Stimulated activated CD4-positive, alpha-beta T cell treated with anti-CD3 and anti-CD28 coated beads, Interleukin-4, amount 100 ng/mL, for 48 hours (primary cell): ENCODE data around the gene IL20.

Experiments used
- DNase-seq, 2 donors: peaks; one replicate each; pipeline ENCODE4 v3.0.0-alpha.2; 2020; ENCODE audit warnings: low read depth in 2 of 2

IL20 gene

GRCh38 chr1:206864939-206865671 is at the start of gene IL20:
TSS of gene IL20 (plus strand) at chr1:206865623. CDS start at chr1:206865853, 230 bp downstream.
- peak; percentile 86 to 97 for DNase-seq

- DNase-seq, result no peak
Measured at GRCh38 chr1:206816390-206817287, 48.8 kb upstream of the IL20 start.

GRCh38 chr1:206821493-206821892 is 43.9 kb upstream of the IL20 start:
- DNase-seq, result no peak

GRCh38 chr1:206823727-206824126 is 41.7 kb upstream of the IL20 start:
- no peak for DNase-seq

- DNase-seq, result no peak
Measured at GRCh38 chr1:206824331-206824730, 41.1 kb upstream of the IL20 start.

- DNase-seq, result no peak
Measured at GRCh38 chr1:206826394-206826793, 39.0 kb upstream of the IL20 start.

GRCh38 chr1:206828061-206828460 is 37.4 kb upstream of the IL20 start:
- no peak for DNase-seq

- no peak for DNase-seq
Measured at GRCh38 chr1:206828765-206829164, 36.7 kb upstream of the IL20 start.

GRCh38 chr1:206829282-206829681 is 36.1 kb upstream of the IL20 start:
- DNase-seq, result no peak

- DNase-seq, result no peak
Measured at GRCh38 chr1:206829875-206830274, 35.5 kb upstream of the IL20 start.

GRCh38 chr1:206831650-206832049 is 33.8 kb upstream of the IL20 start:
- DNase-seq, result no peak

- no peak for DNase-seq
Measured at GRCh38 chr1:206832352-206832880, 33.0 kb upstream of the IL20 start.

- DNase-seq, result no peak
Measured at GRCh38 chr1:206833106-206833680, 32.2 kb upstream of the IL20 start.

- no peak for DNase-seq
Measured at GRCh38 chr1:206833801-206834200, 31.6 kb upstream of the IL20 start.

- DNase-seq, result no peak
Measured at GRCh38 chr1:206834217-206834616, 31.2 kb upstream of the IL20 start.

- no peak for DNase-seq
Measured at GRCh38 chr1:206834711-206835110, 30.7 kb upstream of the IL20 start.

GRCh38 chr1:206835186-206835585 is 30.2 kb upstream of the IL20 start:
- no peak for DNase-seq

GRCh38 chr1:206836111-206836510 is 29.3 kb upstream of the IL20 start:
- no peak for DNase-seq

GRCh38 chr1:206839006-206839560 is 26.3 kb upstream of the IL20 start:
- no peak for DNase-seq

- DNase-seq, result no peak
Measured at GRCh38 chr1:206839857-206840256, 25.6 kb upstream of the IL20 start.

GRCh38 chr1:206841609-206842323 is 23.7 kb upstream of the IL20 start:
- no peak for DNase-seq
